GM18858 (cell line): ENCODE results near the gene SIAH1.
"Not testable (repeated sequence)": the region's sequence is repeated elsewhere in the genome, so short reads cannot be mapped to it uniquely, and the experiment has no call there.

ENCODE experiments used
- ATAC-seq: cut with Tn5 transposase; IDR thresholded peaks from one replicate; pipeline ENCODE4 v1.9.1; 2021; ENCODE audit not compliant: unreplicated experiment

SIAH1 gene

GRCh38 chr16:48393485-48394354, 8.5 kb upstream of the SIAH1 start:
- no peak for ATAC-seq

DNA sequence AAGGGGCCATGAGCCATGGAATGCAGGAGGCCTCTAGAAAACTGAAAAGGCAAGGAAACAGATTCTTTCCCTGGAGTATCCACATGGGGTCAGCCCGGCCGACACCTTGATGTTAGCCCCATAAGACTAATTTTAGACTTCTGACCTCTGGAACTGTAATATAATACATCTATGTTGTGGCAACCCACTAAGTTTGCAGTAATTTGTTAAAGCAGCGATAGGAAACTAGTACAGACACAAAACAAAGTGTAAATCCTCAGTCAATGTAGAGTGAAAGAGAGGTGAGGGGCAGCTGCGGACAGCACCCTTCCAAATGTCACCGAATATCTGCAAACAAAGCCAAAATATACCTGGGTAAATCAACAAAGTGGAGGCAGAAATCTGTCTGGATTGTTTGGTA, 7.2 kb upstream of the SIAH1 start:
- no peak for ATAC-seq

- no peak for ATAC-seq
Observed at GRCh38 chr16:48386559-48387312, 1.5 kb upstream of the SIAH1 start.

GRCh38 chr16:48384520-48385252, 527 bp downstream of the SIAH1 start:
- peak; percentile 46 for ATAC-seq

DNA sequence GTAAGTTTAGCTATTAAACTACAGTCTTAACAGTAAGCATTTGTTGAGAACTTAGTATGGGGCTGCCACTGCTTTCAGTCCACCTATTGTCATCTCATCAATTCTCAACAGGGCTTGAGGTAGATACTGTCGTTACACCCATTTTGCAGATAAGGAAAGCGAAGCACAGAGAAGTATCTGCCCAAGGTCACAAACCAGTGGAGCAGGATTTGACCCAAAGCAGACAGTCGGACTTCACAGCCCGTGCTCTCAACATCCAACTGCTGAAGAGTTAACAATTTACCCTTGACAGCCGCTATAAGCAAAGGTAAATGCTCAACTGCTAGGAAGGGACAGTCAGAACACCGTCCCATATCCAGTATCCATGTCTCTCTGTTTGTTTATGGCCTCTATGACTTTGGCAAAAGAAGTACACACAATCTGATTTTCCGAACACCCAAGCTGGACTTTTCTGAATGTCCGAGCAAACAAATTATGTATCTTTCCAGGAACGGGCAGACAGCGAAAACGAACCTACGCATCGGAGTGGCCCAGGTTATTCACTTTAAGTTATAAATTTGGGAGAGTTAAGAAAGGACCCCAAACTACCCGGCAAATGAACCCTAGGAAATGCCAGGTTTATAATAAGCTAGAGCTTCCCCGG, 1.2 kb downstream of the SIAH1 start:
- ATAC-seq, result no peak

GRCh38 chr16:48383009-48383876, 2.0 kb downstream of the SIAH1 start:
- ATAC-seq, result no peak

GRCh38 chr16:48382131-48382530, 3.1 kb downstream of the SIAH1 start:
- ATAC-seq, result no peak

GRCh38 chr16:48381201-48381600, 4.0 kb downstream of the SIAH1 start:
- no peak for ATAC-seq

DNA sequence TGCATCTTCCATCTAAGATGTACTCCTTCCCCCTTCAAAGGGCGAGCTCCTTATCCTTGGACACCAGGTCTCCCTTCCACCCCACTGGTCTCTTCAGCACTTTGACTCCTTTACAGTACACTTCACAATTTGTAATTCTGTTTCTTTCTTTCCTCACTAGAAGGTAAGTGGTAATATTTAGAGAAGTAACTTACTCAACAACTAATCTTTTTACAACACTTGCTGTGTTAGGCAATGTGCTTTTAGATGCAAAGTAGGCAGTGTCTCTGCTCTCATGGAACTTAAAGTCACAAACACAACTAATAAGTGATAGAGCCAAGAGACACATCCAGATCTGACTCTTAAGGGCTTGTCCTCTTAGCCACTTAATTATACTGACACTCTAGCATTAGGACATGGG, 6.4 kb downstream of the SIAH1 start:
- ATAC-seq, result no peak

DNA sequence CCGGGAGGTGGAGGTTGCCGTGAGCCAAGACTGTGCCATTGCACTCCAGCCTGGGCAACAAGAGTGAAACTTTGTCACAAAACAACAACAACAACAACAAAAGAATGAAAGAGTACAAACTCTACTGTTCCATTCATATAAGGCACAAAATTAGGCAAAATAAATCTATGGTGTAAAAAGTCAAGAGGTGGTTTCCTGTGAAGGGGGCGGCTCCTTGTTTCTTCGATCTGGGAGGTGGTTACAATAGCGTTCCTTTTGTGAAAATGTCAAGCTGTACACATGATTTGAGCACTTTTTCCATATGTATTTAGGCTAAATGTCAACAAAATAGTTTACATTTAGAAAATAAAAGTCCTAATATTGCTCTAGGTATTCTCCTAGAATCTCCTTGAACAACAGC, 6.9 kb downstream of the SIAH1 start:
- no peak for ATAC-seq

DNA sequence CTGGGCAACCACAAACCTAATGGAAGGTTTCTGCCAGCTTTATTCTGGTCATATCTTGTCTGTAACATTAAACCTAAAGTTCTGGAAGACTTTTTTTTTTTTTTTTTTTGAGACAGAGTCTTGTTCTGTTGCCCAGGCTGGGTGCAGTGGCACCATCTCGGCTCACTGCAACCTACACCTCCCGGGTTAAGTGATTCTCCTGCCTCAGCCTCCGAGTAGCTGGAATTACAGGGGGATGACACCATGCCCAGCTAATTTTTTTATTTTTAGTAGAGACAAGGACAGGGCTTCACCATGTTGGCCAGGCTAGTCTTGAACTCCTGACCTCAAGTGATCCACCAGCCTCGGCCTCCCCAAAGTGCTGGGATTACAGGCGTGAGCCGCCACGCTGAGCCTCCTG, 7.9 kb downstream of the SIAH1 start:
- not testable (repeated sequence) for ATAC-seq

- no peak for ATAC-seq
Observed at GRCh38 chr16:48374255-48374654, 11.0 kb downstream of the SIAH1 start.

GRCh38 chr16:48373258-48374029, 11.8 kb downstream of the SIAH1 start:
- ATAC-seq, result no peak

GRCh38 chr16:48372744-48373143, 12.5 kb downstream of the SIAH1 start:
- ATAC-seq, result no peak

- ATAC-seq, result no peak
Observed at GRCh38 chr16:48371393-48371780, 13.8 kb downstream of the SIAH1 start.

DNA sequence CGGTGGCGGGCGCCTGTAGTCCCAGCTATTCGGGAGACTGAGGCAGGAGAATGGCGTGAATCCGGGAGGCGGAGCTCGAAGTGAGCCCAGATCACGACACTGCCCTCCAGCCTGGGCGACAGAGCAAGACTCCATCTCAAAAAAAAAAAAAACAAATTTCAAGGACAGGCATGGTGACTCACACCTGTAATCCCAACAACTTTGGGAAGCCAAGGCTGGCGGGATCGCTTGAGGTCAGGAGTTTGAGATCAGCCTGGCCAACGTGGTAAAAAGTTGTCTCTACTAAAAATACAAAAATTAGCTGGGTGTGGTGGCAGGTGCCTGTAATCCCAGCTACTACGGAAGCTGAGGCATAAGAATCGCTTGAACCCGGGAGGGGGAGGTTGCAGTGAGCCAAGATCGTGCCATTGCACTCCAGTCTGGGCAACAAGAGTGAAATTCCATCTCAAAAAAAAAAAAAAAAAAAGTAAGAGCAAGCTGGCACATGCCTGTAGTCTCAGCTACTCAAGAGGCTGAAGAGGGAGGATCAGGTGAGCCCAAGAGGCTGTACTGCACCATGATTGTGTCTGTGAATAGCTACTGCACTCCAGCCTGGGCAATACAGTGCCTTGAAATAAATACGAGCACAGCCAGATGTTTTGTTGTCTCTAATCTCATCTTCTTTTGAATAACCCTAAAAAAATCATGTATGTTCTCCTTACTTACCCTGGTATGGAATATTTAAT, 14.4 kb downstream of the SIAH1 start:
- ATAC-seq, result not testable (repeated sequence)

DNA sequence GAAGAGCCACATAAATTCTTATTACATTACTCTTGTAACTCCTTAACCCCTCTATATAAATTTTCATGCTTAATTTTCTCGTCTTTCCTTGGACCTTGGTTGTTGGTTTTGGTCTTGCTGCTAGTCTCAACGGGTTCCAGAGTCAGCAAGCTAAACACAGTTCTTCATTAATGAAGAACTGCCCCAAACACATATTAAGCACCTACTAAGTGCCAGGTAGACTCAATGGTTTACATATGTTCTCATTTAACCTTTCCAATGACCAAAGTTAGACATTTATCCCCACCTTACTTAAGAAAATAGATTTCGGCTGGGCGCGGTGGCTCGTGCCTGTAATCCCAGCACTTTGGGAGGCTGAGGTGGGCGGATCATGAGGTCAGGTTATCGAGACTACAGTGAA, 15.0 kb downstream of the SIAH1 start:
- ATAC-seq, result no peak

GRCh38 chr16:48369765-48370164, 15.4 kb downstream of the SIAH1 start:
- ATAC-seq, result no peak
